Medulla oblongata (tissue), 1 donor: ENCODE measurements around the gene GHRH.

Experiments used
- DNase-seq: peaks from one replicate; pipeline ENCODE4 v3.0.0-alpha.2; 2015; ENCODE audit errors: extremely low spot score

GHRH gene

DNA sequence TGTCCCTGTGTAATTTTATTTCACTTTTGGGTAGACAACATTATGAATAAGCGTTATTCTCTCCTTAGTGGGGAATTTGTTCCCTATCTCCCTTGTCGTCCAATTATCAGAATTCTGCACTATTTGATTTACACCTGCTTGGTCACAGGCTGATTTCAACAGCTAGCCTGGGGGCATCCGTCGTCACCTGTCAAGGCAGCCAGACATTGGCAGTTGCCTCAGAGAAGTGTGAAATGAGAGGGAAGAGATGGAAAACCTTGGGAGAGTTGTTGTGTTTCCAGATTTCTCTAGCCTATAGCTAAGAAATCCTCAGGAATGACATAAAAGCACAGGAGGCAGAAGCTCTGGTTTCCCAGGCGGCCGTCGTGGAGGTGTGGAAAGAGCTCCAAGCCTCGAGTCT, 891 bp upstream of the GHRH start:
- DNase-seq = no peak

DNA sequence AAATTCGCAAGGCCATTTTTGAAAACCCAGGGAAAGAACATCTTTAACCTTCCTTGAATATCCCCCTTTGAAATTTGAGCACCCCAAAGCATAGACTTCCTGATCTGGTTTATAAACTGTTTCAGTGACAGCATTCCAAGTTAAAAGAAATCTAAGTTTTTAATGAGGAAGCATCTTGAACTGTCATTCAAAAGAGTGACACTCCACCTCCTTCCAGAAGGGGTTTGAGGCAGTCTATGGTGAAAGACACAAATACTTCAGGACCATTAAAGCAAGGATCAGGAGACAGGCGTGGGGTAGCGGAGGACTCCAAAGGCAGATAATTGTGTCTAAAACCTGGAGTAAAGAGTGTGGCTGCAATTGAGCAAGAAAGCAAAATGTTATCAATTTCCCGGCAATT, 691 bp downstream of the GHRH start:
- DNase-seq = no peak

DNA sequence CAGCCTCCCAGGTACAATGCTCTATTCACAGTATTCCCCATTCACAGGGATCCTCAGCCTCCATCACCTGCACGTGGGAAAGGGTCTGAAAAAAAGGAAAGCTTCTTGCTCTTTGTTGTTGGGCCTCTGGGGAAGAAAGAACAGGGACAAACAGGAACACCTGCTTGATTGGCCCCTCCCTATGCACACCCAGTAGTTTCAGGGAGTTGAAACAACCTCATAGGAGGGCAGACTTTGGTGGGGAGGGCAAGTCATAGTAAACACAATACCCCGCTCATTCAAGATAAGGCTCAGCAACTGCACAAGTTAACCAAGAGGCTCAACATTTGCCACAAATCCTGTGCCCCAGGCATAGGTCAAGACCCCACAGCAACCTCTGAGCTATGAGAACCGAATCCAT, 1.7 kb downstream of the GHRH start:
- DNase-seq = no peak

DNA sequence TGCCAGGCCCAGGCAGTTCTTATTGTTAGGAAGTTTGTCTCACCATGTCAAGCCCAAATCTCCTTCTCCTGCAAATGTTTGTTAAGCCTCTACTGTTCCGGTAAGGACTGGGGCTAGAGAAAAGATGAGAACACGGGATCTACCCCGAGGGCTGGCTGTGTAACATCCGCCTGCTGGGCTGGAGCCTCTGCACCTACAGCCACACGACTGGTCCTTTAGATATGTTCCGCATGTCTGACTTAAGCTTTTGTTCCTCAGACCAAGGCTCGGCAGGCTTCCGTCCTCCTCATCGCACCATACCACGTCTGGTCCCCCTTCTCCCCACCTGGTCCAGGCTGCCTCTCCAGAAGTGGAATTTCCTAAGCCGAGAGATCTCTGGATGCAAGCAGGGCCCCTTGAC, 2.6 kb downstream of the GHRH start:
- no peak for DNase-seq

DNA sequence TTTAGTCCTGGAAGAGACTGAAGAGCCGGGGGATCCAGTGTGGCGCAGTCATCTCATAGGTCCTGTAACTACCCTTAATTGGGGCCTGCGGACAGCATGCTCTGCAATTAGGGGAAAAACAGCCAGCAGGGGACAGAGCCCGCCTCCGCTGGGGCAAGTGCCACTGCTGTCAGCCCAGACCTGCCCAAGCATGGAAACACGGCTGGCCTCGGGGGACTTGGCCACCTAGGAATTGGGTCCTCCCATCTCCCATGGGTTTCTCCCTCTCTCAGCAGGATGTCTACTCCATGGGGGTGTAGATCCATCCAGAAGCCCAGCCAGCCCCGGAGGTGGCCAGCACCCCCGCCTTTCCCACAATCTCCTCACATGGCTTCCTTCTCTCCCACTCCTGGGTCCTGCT, 3.6 kb downstream of the GHRH start:
- DNase-seq = no peak

DNA sequence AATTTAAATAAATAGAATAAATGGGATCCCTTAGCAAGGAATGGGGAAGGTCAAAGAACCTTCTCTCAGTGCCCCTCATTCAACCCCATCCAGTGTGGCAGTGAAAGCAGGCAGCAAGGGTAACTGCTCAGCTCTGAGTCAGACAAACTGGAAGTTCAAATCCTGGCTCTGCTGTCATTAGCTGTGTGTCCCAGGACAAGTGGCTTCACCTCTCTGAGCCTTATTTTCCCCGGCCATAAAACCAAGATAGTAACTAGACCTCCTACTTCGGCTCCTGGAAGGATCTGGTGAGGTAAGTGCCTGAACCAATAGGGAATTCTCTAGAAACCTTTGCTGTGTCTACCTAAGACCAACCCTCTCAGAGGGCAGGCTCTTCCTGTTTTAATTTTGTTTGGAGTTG, 4.1 kb downstream of the GHRH start:
- DNase-seq = no peak

DNA sequence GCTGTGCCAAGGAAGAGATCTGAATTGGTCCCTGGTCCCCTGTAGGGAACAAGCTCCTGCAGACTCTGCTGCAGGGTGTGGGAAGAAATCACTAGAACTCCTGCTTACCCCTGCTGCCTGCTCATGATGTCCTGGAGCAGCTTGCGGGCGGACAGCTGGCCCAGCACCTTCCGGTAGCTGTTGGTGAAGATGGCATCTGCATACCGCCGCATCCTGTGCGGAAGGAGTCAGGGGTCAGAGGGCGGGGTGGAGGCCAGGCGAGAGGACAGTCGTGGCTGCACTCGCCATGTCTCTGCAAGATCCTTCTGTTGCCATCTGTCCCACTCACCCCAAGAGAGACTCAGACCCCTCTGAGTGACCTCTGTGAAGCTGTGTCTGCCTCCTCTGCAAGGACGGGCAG, 5.3 kb downstream of the GHRH start:
- DNase-seq = no peak

DNA sequence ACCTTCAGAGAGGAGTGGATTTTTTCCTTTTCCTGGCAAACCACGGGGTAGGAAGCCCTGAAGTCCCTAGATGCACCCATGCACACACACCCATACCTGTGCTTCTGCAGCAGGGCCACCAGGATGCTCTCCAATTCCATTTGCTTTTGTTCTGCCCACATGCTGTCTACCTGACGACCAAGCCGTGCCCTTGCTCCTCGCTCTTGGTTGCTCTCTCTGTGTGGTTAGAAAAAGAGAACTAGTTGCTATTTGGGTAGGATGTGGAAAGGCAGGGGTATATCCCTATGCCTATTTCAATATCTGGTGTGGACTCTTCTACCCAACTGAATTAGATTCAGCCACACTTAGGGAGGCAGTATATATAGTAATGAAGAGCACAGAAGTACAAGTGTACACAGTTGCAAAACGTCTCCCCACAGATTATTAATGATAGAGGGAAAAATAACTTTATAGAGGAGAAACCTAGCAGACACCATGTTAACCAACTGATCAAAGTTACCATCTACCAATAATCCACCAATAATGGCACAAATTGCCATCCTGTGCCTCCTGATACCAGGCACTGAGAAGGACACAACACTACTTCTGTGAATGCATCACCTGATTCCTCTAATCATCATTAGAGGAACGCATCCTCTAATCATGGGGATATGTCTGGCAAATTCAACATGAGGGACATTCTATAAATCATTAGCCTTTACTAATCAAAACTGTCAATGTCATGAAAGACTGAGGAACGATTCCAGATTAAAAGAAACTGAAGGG, 7.3 kb downstream of the GHRH start:
- no peak for DNase-seq

DNA sequence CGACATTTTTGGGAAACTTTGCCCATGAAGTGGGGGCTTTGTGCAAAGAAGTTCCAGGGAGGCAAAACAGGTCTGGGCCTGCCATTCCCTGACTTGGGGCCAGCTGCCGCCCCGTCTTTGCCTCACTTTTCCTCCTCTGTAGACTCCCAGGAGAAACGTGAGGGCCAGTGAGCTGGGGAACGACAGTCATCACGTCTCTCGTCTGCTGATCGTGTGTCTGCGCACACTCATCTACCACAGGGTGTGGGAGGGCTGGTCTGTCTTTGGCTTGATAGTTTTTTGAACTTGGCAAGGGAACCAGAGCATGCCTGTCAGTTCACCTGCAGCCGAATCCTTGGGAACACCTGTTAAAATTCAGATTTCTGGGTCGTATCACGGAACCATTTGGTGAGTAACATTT, 8.5 kb downstream of the GHRH start:
- DNase-seq = no peak

DNA sequence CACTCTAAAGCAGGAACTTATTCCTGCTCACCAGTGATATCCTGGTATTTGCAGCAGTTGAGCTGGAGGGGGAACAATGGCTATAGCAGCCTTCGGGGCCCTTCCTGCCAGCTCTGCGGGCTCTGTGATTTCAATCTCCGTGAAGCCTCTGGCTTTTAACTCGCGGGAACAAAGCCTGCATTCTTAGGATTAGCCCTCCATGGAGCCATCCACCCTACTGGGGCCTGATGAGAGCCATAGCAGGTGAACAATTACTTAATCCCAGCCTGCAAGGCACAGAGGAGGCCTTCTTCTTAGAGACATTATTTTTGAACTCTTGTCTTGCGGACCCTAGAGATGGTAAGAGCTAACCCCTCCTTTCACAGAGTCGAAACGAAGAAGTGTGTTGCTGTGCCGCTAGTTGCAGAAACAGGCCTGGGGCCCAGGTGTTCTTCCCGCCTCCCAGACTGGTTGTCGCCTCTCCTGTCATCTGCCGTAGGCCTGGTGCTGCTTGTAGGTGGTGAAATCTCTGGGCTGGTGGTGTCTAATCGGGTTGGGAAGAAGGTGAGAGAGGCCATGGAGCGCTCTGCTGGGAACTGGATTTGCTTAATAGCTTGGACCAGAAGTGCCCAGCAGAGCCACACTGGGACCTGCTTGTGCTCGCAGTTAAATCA, 9.7 kb downstream of the GHRH start:
- DNase-seq = peak; percentile 42

DNA sequence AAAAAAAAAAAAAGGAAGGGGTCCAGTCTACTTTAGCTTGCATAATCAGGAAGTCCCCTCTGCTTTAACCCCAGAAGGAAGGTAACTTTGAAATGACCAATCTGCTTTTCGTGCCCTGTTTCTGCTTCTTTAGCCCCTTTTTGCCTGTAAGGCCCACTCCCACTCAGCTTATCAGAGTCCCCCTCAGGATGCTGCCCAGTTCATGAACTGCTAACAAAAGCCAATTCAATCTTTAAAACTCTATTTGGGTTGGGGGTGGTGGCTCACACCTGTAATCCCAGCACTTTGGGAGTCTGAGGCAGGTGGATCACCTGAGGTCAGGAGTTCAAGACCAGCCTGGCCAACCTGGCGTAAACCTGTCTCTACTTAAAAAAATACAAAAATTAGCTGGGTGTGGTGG, 12.3 kb downstream of the GHRH start:
- no peak for DNase-seq

DNA sequence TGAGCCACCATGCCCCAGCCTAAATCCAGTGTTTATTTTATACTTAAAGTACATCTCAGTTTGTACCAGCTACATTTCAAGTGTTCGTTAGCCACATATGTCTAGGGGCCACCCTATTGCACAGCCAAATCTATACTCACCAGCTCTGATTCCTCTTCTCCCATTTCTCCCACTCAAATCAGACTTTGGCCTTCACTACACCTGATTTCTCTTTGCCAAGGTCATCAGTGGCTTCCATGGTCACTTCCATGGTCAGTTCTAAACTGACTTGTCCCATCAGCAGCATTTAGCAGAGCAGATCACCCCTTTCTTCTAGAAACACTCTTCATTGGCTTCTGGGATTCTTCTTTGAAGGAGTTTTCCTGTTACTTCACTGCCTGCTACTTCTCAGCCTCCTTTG, 14.1 kb downstream of the GHRH start:
- DNase-seq = no peak

DNA sequence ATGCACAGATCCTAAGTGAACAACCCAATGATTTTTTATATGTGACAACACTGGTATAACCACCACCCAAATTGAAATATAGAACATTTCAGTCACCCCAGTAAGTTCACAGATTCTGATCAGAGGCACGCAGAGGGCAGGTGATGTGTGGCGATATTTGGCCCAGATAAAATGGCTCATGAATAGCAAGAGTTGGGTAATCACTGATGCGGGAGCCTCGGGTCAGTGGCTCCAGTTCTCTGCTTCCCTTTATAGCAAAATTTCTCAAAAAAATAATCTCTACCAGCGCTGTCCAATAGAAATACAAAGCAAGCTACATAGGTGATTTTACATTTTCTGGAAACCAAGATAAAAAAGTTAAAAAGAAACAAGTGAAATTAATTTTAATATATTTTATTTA, 14.9 kb downstream of the GHRH start:
- DNase-seq = no peak

DNA sequence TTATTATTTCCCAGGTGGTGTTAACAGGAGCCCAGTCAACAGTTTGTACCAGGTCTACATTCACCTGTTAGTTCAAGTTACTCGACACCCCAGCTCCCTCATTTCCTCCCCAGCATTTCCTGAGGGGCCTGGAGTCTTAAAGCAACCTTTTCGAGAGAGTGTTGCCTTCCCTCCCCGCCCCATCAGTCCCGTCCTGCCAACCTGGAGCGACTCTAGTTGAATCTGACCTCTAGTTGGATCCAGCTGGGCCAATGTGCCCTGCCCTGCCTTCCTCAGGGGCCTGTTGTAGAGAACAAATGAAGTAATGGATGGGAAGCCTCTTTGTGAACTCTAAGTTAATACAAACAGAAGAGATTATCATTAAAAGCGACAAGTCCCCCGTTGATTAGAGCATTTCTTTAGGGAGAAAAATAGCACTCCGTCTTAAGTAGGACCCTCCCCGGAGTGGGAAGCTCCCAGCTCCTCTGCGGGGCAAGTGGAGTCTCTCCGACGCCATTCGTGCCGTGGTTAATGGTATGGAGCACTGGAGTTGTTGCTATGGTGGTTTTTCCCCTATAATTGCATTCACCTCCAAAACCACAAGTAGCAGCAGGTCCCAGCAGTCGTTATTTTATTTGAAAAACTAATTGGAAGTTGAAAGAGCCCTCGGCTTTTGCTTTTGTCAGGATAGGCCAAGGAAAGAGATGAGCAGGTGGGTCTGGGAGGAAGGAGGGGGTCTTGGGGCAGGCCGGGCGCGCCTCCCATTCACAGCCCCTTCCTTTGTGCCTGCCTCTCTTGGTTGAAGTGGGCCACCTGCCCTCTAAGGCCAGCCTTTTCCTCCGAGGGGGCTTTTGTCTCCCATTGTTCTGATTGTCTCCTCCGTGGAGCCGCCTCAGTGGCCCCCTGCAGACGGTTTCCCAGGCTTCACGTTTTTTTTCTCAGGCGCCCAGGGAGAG, 16.1 kb downstream of the GHRH start:
- no peak for DNase-seq

DNA sequence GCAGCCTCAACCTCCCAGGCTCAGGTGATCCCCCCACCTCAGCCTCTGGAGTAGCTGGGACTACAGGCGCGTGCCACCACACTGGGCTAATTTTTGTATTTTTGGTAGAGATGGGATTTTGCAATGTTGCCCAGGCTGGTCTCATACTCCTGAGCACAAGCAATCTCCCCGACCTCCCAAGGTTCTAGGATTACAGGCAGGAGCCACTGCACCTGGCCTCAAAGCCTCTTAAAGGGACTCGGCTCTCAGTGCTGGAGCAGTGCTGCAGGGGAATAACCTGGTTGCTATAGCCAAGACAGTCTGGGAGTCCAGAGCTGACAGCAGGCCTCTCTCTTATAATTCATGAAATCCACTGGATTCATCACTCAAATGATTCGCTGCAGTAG, 17.0 kb downstream of the GHRH start:
- no peak for DNase-seq

DNA sequence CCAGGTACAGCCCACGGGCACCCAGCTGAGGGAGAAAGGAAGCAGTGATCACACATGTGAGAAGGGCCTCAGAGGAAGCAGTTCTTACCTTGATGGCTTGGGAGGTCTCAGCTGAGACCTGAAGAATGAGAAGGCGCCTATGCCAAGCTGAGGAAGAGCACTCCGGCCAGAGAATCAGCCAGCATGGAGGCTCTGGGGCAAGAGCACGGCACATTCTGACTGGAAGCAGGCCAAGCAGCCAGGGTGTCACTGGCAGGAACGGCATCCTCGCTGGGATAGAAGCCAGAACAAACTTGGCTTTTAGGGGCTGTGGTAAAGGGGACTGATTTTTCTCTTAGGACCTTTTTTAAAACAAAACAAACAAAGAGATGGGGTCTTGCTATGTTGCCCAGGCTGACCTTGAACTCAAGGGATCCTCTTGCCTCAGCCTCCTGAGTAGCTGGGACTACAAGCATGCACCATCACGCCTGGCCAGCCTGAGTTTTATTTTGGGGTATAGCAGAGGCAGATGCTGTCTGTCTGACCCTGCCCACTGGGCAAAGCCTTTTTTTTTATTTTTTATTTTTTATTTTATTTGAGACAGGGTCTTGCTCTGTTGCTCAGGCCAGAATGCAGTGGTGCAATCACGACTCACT, 17.6 kb downstream of the GHRH start:
- DNase-seq = peak; percentile 47

DNA sequence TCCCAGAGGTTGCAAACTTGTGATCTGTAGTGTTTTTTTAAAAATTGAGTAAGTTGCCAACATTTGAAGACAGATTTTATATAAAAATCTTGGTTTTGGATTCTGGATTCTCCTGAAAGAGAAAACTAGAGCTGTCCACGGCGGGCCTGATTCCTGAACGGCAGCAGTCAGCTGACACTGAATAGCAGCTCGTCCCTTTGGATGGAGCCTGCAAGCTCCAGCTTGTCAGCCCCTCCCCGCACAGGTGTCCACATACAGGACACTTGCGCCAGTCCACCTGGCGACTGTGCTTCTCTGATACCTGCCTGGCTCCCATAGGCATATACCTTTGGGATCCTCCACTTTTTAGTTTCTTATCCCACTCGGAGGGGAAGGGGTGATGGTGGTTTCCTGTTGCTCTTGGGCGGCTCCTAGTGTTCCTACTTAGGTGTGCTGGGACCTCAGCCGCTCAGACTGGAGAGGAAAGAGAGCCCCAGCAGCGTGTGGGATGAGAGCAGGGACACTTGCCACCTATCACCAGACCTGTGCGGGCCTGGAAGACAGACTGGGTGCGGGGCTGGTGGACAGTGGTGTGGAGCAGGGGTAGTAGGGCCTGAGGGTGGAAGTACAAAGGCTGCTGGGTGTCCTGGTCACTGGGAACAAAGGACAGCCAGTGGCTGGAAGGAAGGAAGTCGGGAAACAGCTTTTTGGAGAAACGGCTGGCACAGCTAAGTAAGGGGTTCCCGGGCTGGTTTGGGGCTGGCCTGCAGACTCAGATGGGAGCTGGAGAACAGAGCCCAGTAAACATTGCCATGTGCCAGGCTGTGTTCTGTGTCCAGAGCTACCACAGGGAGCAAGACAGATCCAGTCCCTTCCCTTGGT, 18.3 kb downstream of the GHRH start:
- DNase-seq = no peak

DNA sequence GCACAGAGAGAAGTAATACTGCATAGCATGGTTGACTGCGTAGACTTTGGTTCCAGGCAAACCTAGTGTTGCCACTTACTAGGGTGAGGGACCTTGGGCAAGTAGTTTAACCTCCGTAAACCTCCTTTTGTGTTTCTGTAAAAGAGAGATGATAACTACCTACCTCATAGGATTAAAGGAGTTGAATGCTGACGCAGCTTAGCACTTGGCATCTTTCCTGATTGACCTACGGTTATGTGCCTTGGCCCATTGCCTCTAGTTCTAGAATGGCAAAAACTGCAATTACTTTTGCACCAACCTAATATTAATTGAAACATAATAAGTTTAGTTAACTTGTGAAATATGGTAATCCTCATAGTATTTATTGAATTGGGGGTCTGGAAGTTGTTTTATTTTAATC, 19.1 kb downstream of the GHRH start:
- DNase-seq = no peak

DNA sequence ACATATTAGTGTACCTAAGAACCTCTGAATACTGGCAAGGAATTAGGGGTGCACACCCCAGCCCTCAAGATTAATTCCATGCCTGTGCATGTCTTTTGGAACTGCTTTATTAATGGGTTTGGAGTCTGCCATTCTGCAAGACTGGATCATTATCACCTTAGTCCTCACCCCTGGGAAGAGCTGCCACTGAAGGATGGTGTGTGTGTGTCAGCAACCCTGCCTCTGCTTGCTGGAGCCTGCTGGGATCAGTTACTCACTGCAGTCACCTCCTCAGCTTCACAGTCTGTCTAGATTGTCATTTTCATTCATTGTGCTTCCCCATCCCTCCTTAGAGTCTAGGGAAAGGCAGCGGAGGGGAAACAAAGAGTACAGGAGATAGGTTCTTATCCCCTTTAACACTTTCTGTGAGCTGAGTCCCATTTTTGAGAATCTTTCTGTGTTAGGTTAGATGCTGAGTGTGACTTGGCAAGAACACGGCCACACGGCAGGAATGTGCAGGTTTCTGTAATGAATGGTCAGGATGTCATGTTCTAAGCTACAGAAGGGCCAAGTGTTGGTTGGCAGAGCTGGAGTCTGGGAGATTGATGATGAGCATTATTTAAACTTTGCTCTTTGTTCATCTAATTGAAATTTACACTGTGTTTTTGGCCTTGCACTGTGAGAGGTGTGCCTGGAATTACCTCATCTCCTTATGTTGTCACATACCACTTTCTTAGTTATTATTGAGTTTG, 21.1 kb downstream of the GHRH start:
- DNase-seq = no peak

DNA sequence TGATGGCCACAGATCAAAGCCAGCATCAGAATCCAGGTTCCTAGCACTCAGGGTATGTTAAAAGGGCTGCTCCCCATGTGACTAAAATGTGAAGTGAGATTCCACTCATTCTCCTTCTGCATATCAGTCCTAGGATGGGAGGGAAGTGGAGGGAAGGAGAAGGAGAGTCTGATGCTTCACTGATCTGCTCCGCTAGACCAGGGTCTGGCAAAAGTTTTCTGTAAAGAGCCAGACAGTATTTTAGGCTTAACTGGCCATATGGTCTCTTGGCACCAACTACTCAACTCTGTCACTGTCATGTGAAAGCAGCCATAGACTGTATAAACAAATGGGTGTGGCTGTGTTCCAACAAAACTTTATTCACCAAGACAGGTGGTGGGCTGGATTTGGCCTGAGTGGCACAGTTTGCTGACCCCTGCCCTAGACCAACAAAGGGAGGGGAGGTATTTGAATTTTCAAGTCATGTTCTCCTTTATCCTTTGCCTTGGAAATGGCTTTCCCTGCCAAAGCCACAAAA, 22.6 kb downstream of the GHRH start:
- no peak for DNase-seq
